Activated naive CD4-positive, alpha-beta T cell (primary cell): ENCODE results near the gene RYR1.
A peak's percentile ranks its signal among the peaks of the same experiment; 100 is the strongest.
"Not testable (repeated sequence)": the region's sequence is repeated elsewhere in the genome, so short reads cannot be mapped to it uniquely, and the experiment has no call there.

Source experiments
- DNase-seq, 4 experiments: peaks; one replicate each; lab custom pipeline; 2025; lab: John Stamatoyannopoulos, UW

Gene RYR1

DNA sequence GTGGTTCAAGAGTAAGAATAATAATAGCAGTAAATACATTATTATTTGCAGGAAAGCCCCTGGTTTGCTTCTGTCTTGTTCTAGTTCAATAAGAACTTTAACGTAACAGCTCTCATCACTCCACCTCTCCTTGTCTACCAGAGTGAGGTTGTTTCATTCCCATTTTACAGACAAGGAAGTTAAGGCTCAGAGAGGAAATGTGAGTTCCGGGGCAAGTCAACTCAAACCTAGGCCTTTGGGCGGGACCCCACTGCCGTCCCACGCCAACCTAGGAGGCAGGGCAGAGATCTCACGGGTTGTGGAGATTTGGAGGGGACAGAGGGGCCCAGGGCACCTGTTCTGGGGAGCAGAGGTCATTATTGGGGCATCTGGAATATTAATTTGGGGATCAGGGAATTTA is 182.8 kb downstream of the RYR1 start:
- DNase-seq = no peak

DNA sequence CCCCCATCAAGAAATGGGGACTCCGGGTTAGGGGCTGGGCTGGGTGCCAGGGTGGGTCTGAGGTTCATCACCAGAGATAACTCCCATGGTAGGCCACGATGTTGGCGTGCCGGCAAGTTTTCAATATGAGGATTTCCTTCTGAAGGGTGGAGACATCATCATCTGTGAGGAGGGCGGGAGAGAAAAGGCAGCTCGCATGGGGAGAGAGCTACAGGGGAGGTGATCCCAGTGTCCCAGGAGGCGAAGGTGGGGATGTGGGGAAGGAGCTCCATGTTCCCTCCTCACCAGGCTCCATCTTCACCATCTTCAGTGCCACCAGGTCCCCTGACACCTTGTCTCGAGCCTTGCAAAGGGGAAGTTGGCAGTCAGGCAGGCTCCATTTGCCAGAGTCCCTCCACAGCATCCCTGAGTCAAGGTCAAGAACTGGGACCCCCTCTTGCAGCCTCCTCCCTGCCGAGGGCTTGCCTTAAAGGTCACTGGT is 183.8 kb downstream of the RYR1 start:
- no peak for DNase-seq

DNA sequence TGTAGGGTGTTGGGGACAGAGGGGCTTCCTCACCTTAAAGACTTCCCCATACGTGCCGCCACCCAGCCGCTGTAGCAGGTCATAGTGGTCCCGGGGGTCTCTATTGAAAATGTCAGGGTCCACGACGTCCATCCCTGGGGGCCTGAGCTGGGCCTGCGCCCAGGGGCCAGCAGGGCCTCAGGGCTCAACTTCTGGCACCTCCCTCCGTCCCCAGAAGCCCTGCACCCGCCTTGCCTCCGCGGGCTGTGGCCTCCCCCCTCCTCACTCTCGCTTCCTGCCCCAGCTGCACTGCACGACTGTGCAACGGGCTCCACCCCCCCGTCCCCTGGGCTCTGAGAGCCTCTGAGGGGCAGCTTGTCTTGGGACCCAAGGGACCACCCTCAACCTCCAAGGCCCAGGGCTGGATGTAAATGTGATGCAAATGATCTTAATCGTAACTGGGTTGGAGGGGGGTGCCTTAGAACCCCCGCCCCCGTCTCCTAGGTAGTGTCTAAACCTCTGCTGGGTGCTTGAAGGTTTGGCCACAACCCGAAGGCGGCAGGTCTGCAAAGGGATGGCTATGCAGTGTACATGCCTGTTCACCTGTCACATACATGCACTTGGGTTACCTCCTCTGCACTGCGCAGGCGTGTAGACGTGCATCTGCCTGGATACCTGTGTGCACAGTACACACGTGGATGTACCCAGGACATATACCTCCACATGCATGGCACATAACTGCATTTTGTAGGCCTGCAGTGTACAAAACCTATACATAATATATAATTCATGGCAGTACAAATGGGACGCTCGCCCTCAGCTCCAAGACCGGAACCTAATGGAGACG is 184.5 kb downstream of the RYR1 start, which contains the start of gene MAP4K1:
MAP4K1 (minus strand) TSS at position 190 of the 826 bp plus-strand sequence; CDS start at position 132, 58 bp downstream.
- peak; percentile 16 to 62 (median 50) for DNase-seq

DNA sequence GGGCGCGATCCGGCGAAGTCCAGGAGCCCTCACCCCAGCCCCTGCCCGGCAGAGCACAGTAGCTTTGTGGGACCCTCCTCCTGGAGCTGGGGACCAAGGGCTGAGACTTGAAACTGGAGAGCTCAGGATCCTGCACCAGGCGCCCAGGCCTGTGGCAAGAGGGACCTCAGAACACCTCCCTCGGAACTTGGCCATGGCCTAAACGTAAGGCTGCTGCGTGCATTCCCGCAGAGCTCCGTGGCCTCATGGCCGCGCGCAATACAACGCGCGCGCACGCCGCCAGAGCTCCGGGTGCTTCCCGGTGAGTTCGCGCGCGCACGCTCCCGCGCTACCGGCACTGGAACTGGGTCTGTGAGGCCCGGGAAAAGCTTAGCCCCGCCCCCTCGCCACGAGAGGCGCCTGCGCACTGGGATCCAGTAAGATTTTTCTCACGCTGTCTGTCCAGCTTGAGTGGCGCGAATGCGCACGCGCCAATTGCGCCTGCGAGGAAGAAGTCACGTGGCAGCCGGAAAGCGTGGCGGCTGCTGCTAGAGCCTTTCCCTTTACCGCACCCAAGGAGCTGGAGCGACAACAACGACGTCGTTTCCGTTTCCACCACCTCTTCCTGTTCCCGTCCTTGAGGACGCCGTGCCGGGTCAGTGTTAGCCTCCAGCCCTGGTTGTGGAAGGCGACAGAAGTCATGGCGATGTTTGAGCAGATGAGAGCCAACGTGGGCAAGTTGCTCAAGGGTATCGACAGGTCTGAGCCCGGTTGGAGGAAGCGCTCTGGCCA is 185.3 kb downstream of the RYR1 start, which contains the start of gene EIF3K:
EIF3K (plus strand) TSS at position 599 of the 771 bp plus-strand sequence; CDS start at position 680, 81 bp downstream.
- peak; percentile 91 to 94 (median 94) for DNase-seq

DNA sequence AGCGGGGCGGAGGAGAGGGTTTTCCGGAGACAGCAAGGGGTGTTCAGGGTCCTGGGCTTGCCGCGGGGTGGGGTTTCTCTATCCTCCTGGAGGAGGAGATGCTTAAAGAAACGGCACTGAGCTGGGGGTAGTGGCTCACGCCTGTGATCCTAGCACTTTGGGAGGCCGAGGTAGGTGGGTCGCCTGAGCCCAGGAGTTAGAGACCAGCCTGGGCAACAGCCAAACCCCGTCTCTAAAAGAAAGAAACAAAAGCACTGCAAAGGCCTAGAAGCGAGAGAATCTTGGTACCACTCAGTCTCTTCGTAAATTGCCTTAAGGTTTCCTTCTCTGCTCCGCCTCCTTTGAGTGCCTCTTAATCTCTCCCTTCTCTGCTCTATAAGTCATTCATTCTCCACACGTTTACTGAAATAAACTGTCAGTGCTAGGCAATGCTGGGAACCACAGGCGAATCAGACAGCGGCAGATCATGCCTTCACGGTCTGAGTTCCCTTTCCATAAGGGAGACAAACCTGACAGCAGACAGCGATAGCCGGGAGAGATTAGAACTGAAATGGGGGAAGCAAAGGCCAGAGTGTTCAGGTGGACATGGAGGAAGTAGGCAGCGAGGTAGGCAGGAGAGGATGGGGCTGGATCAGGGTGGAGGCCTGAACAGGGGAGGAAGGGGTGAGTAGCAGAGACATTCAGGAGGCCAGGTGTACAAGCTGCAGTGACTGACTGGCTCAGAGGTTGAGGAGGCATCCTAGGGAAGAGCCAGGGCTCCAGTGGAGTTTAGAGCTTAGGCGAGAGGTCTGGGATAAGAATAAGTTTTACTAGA is 186.1 kb downstream of the RYR1 start:
- DNase-seq = no peak

DNA sequence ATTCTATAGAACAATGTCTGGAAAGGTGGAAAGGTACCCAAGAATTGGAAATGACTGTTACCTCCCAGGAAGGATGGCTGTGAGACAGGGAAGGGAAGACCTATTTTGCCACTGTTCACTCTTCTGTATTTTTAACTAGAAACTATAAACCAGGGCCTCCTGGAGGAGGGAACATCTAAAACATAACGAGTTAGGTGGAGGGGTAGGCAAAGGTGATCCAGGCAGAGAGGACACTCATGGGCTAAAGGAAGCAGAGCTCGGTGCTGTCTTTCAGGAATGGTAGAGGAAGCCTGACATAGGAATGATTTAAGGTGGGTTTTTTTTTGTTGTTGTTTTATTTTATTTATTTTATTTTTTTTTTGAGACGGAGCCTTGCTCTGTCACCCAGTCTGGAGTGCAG is 191.3 kb downstream of the RYR1 start:
- DNase-seq = no peak

DNA sequence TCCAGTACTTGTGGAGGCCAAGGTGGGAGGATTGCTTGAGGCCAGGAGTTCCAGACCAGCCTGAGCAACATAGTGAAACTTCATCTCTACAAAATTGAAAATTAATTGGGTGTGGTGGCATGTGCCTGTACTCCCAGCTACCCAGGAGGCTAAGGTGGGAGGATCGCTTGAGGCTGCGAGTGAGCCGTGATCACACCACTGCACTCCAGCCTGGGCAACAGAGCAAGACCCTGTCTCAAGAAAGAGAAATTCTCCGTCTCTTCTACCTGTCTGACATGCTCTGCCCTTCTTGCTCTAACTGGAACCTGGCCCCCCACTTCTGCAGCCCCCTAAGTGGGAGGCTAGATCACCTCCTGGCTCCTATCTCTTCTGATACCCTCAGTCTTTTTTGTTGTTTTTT is 192.9 kb downstream of the RYR1 start:
- DNase-seq = no peak

DNA sequence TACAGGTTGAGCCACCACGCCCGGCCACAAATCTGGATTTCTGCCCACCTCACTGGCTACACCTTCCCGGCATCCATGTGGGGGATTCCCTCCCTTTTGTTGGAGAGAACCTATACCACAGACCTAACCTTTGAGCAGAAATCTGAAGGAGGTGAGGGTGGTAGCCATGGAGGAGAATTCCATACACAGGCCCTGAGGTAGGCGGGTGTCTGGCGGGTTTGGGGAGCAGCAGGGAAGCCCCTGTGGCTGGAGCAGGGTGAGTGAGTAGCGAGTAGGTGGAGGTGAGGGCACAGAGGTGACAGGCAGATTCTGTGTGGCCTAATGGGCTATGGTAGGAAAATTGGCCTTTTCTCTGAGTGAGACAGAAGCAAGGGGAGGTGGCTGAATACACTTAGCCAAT is 196.1 kb downstream of the RYR1 start:
- DNase-seq = no peak

DNA sequence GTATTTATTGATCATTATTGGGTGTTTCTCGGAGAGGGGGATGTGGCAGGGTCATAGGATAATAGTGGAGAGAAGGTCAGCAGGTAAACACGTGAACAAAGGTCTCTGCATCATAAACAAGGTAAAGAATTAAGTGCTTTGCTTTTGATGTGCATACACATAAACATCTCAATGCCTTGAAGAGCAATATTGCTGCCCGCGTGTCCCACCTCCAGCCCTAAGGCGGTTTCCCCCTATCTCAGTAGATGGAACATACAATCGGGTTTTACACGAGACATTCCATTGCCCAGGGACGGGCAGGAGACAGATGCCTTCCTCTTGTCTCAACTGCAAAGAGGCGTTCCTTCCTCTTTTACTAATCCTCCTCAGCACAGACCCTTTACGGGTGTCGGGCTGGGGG is 197.8 kb downstream of the RYR1 start:
- not testable (repeated sequence) for DNase-seq

DNA sequence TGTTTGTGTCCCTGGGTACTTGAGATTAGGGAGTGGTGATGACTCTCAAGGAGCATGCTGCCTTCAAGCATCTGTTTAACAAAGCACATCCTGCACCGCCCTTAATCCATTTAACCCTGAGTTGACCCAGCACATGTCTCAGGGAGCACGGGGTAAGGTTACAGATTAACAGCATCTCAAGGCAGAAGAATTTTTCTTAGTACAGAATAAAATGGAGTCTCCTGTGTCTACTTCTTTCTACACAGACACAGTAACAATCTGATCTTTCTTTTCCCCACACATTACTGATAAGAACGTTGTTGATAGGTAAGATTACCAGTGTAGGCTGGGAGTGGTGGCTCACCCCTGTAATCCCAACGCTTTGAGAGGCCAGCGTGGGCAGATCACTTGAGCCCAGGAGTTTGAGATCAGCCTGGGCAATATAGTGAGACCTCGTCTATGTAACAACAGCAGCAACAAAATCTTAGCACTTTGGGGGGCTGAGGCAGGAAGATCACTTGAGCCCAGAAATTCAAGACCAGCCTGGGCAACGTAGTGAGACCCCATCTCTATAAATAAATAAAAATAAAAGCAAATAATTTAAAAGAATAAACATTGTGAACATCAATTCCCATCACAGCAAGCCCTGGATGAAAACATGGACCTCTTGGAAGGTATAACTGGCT is 198.5 kb downstream of the RYR1 start:
- not testable (repeated sequence) for DNase-seq

DNA sequence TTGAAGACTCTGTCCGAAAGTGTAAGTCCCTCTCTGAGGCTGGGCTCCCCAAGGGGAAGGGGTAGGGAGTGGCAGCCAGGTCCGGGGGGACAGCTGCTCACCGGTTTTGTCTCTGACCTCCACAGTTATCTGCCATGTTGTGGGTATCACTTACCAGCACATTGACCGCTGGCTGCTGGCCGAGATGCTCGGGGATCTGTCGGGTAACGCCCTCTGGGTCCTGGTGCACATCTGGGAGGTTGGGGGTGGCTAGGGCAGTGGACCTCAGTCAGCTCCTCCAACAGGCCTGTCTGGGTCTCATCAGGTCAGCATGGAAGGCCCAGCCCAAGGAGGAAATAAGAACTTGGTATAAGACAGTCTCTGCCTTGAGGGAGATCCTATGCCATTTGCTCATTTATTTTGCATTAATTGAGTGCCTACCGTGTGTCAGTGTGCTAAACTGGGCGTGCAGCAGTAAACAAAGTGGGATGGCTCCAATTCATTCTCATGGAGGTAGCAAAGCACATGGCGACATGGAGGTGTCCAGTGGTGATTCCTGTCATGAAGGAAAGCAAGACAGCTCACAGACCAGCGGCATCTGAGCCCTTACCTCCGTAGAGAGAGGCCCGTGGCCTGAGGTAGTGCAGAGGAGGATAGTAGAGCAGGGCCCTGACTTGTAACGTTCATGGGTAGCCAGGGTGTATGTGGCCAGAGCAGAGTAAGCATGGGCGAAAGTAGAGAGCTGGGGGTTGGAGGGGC is 199.2 kb downstream of the RYR1 start:
- no peak for DNase-seq

DNA sequence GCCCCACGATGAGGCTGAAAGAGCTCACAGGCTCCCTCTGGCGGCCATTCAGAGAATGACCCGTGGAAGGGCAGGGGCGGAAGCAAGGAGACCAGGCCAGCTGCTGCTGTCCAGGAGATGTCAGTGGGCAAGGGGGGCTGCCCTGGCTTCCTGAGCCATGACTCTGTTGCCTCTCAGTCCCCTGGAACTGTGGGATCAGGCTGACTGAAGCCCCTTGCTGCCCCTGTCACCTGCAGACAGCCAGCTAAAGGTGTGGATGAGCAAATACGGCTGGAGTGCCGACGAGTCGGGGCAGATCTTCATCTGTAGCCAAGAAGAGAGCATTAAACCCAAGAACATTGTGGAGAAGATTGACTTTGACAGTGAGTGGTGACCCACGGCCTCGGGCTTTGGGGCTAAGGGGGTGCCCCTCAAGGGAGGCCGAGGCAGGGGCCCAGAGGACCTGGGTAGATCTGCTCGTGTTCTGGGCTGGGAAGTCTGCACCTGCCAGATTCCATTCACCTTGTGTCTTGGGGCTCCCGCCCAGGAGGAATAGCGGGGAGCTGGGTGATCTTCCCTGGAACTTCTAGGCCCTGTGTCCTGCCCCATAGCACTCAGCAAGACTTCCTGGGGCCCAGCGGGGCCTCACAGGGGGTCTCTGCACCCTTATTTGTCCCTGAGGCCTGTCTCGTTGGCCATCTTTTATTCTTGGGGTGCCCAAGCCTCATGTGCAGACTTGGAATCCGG is 201.4 kb downstream of the RYR1 start:
- peak; percentile 8 to 59 (median 44) for DNase-seq

DNA sequence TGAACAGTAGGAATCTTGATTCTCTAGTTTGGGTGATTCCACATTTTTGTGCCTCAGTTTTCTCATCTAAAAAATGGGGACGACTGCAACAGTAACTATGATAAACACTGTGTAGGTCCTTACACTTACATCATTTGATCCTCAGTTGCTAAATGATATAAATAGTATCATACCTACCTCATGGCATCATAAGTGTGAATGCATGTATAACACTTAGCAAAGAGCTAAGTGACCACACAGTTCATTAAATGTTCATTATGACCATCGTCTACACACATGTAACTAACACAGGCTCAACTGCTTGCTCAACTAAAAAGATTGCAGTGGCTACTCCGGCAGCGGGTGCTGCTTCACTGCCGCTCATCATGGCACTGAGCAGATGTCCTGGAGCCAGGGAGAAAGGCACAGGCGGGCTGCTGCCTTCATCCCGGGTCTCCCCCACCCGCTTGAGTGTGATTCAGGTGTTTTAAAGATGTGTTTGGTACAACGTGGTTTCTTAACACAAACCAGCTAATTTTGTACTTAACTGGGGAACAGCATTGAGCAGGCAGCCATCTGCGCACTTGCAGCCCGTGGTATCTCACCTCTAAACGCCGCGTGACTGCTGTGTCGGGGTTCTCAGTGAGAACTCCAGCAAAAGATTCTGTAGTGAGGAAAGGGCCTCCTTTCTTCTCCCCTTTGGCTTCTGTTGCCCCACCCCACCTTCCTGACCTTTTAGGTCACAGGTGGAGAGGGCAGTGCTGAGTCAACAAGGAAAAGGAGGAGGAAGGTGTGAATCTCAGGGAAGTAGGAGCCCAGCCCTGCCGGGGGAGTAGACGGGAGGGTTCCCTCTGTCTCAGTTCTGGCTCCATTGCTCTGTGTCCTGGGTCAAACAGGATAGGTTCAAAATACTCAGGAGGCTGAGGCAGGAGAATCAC is 202.2 kb downstream of the RYR1 start:
- DNase-seq = no peak
